HG02885 (cell line): Measurements from ENCODE around the gene AKR1D1.
"Not testable (repeated sequence)": the region's sequence is repeated elsewhere in the genome, so short reads cannot be mapped to it uniquely, and the experiment has no call there.

ENCODE experiments used
- ATAC-seq: cut with Tn5 transposase; IDR thresholded peaks from one replicate; pipeline ENCODE4 v1.9.1; 2021; ENCODE audit warnings: mild to moderate bottlenecking; ENCODE audit not compliant: unreplicated experiment, poor library complexity

The AKR1D1 gene

DNA sequence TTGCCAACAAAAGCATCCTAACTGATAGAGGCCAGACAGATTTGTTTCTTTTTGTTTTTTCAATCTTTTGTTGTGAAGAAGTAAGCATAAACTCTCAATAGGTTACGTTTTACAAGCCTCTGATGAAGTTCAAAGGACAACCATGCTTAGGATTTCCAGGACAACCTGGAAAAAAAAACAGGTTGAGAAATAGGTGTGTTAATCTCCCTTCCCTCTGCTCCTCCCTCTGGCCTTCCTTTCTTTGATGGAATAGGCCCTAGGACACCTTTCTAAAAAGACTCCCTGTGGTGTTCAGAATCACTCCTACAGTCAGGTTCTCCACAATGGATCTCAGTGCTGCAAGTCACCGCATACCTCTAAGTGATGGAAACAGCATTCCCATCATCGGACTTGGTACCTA is at the start of gene AKR1D1:
AKR1D1 (plus strand) TSS at position 264 of the 400 bp plus-strand sequence; CDS start at position 324, 60 bp downstream.
- no peak for ATAC-seq

DNA sequence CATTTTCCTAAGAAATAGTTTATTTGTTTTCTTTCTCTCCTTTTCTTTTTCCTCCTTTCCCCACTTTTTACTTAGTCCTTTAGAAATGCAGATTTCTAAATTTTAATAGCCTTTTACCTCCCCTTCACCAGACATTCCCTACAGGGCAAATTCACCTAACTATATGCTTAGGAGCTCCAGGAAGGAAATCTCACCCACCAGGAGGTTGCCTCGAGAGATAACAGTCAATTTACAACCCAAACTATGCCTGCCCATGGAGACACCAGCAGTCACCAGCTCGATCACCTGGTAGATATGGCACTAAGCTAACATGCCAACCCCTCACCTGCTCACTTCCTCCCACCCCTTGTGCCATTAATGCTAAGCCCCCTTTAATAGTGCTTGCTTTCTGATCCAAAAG is 49.2 kb upstream of the AKR1D1 start:
- ATAC-seq = no peak

DNA sequence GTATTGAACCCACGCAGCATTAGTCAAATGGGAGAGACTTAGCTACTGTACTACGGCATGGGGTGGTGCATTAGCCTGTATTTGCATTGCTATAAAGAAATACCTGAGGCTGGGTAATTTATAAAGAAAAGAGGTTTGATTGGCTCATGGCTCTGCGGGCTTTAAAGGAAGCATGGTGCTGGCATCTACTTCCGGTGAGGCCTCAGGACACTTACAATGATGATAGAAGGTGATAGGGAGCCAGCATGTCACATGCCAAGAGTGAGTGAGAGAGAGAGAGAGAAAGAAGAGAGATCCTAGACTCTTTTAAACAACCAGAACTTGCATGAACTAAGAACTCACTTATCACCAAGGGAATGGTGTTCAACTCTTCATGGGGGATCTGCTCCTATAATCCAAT is 47.1 kb upstream of the AKR1D1 start:
- no peak for ATAC-seq

DNA sequence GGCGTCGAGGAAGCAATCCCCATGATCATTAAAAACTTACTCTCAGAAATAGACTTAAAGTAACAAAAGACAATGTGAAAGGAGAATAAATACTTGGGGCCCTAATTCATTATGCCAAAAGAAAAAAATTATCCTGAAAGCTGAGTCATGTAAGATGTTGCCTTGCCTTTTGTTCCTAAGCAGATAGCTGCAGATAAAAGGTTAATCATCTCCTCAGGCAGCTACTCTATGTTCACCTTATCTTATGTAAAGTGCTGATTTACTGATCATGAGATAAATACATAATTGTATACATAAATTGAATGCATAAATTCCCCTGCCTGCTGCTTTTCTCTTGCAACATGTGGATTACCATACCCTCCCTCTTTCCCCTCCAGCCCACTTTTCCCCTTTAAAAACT is 46.3 kb upstream of the AKR1D1 start:
- no peak for ATAC-seq

GRCh38 chr7:138030679-138031351 is 45.4 kb upstream of the AKR1D1 start:
- no peak for ATAC-seq

GRCh38 chr7:138032186-138032585 is 44.1 kb upstream of the AKR1D1 start:
- ATAC-seq = peak; percentile 58

DNA sequence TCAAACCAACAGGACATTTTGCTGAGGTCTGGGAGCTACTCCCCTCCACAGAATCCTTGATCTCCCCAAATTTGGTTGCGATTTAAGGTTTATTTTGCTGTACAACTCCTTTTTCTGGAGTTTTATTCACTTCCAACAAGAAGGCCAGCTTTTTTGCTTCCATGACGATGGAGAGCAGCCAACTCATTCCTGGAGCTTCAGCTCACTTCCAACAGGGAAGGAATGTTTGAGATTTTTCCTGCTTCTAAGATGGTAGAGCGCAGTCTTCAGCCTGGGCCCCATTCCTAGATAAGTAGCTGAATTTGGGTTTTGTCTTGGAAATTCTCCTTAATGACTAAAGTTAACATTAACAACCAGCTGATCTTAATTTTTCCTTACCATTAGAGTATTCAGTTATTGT is 43.5 kb upstream of the AKR1D1 start:
- ATAC-seq = no peak

DNA sequence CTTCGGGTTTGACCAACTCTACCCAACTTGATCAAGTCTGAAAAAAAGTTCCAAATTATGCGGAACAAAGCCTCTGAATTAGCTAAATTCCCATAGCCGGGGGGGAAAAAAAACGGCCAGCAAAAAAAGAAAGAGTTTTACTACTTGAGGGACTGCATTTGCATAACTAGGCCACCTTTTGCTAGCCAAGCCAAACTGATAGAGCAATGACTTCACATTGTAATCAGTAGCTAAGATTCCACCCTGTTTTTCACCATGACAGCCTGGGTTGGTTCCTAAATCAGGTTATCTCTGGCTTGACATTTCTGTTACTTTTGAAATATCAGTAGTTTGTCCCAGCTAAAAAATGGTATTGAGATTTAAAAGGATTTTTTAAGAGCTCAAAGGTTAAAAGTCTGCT is 43.0 kb upstream of the AKR1D1 start:
- ATAC-seq = no peak

GRCh38 chr7:138036135-138036534 is 40.1 kb upstream of the AKR1D1 start:
- ATAC-seq = no peak

- not testable (repeated sequence) for ATAC-seq
Measured at GRCh38 chr7:138040063-138040462, 36.2 kb upstream of the AKR1D1 start.

DNA sequence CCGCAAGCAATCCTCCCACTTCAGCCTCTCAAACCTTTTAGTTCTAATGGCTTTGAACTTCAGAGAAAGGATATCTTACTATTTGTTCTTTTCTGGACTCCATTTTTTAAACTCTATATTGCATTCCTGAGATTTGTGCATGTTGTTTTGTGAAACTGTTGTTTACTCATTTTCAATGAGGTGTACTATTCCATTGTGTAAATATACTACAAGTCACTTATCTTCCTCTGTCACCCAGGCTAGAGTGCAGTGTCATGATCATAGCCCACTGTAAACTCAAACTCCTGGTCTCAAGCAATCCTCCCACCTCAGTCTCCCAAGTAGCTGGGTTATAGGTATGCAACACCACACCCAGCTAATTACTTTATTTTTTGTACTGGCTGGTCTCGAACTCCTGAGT is 31.4 kb upstream of the AKR1D1 start:
- no peak for ATAC-seq

DNA sequence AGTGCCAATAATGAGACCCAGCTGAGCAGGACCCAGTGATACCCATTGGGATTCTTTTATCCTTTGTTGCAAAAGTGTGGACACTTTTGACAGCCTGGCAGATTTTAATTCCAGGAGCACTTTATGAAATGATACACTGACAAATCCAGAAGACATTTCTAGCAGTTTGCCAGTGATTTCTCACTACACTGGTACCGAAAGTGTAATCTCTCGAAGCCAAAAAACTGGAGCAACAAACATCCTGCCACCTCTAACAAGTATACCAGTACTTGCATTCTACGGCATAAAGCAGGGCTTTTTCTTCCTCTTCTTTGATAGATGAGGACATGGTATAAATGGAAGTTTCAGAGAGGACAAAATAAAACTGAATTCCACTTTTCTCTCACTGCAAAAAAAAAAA is 28.4 kb upstream of the AKR1D1 start:
- no peak for ATAC-seq

- ATAC-seq = no peak
Measured at GRCh38 chr7:138049505-138050116, 26.6 kb upstream of the AKR1D1 start.

GRCh38 chr7:138051712-138052247 is 24.5 kb upstream of the AKR1D1 start:
- ATAC-seq = not testable (repeated sequence)

DNA sequence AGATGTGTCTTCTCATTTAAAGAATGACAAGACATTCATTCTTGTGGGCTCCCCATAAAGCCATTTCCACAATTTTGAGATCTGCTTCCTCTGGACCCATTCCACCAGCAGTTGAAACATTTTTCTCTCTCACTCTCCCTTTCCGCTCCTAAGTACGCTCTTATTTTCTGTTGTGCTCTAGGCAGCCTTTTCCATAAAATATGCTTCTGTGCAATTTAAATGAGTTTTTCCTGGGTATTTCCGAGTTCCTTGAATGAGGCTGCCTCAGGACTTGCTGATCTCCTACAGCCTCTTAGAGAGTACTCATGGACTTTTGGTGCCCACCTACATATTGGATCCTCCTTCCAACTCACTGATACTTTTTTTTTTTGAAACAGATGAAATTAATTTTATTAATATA is 23.6 kb upstream of the AKR1D1 start:
- no peak for ATAC-seq

DNA sequence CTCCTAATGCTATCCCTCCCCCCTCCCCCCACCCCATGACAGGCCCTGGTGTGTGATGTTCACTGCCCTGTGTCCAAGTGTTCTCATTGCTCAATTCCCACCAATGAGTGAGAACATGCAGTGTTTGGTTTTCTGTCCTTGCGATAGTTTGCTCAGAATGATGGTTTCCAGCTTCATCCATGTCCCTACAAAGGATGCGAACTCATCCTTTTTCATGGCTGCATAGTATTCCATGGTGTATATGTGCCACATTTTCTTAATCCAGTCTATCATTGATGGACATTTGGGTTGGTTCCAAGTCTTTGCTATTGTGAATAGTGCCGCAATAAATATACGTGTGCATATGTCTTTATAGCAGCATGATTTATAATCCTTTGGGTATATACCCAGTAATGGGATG is 20.6 kb upstream of the AKR1D1 start:
- not testable (repeated sequence) for ATAC-seq

DNA sequence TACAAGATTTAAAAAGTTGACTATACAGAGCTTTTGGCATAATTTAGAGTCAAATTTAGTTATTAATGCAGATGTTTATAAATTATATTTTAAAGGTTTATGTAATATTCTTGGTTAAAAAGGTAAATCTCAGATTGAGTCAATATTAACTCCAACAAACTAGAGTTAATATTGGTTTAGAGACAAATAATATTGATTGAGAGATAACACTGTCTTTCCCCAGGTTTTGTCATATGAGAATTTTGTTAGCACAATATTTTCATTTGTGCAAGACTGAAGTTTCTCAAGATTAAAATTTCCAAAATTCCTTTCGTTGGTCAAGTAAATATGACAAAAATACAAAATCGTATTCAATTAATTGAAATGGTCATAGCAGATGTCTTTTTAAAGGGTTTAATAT is 12.9 kb upstream of the AKR1D1 start:
- ATAC-seq = no peak

DNA sequence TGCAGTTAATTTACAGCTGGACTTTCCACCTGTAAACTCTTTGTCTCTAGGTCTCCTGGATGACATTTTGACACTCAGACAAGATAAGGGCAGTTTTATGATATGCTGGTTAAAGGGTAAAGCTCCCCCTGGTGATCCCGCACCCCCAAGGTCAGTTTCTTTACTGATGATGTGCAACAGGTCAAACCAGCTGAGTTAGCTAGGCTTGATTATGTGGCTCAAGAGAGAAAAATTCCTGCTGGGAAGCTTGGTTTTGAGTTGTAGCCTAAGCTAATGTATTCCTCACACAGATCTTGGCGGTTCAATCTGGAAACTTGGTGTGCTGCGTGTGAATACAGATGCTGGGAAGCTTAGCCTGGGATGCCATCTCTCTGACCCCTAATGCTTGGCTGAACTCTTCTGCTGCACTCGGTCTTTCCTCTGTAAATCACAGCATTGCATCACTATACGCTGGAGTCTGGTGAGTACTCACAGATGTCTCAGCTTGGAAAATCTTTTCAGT is 11.4 kb upstream of the AKR1D1 start:
- no peak for ATAC-seq

DNA sequence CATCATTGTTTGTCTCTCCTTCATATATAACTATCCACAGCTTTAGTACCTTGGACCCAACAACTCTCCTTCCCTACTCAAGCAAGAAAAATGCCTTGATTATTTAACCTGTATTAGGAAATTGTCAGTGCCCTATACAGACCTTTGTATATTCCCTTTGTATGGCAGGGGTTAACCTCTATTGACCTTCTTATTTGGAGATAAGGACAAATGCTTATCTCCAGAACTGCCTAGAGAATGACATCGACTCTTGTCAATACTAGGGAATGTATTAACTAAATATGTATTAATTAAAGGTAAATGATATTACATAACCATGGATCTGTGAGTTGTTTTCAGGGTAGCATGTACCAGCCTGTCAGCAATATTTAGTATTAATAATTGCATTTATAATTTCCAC is 10.4 kb upstream of the AKR1D1 start:
- ATAC-seq = no peak

DNA sequence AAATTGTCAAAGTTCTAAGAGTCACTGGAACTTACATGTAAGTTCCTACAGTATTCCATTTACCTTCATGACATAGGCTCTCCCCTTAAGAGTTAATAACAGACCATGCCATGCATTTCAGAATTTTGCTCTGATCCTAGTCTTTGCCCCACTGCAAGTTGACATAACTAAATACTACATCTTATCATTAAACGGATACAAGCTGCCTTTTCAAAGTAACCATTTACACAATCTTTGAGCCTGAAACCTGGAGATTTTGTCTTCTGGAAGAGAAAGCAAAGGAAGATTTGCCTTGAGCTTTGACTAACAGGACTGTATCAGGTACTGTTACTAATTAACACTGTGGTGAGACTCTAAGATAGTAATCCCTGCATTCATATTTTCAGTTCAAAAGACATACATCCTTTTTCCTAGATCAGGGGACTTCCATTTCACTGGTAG is 9.3 kb upstream of the AKR1D1 start:
- ATAC-seq = no peak

- no peak for ATAC-seq
Measured at GRCh38 chr7:138067774-138068173, 8.5 kb upstream of the AKR1D1 start.

DNA sequence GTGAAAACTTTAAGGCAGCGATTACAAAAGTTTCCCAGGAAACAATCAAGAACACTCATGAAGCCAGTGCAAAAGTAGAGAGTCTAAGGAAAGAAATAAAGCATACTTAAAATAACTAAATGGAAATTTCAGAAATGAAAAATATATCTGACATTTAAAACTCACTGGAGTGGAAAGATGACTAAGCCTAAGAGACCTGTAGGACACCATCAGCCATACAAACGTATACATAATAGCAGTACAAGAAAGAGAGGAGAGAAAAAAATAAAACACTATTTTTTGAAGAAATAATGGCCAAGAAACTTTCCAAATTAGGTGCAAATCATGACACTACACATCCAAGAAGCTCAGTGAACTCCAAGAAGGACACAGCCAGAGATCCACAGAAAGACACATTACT is 5.4 kb upstream of the AKR1D1 start:
- no peak for ATAC-seq
